ENCODE measurements around the gene DNAJB8. TPM values are rescaled to one million over a fixed set of nuclear protein-coding genes. Genes with fewer than 3 reads are reported as not detected.

The DNAJB8 gene
- not detected in 2 replicates for total RNA-seq

GRCh38 chr3:128466840-128467541 is at the start of gene DNAJB8:
Gene DNAJB8, minus strand, starts transcription at chr3:128466890. Its CDS starts 3,645 bp downstream, at chr3:128463245.

GRCh38 chr3:128492671-128493569 is 26.2 kb upstream of the DNAJB8 start, which contains the start of gene GATA2:
Gene GATA2, minus strand, starts transcription at chr3:128493201. Its CDS starts 6,170 bp downstream, at chr3:128487031.

Other genes with a start within 250 kb of the DNAJB8 start
- gene GATA2, start 26.3 kb upstream of the DNAJB8 start, total RNA-seq = 24.5 and 38.3 TPM in 2 replicates
- gene RPN1, start 183.9 kb upstream of the DNAJB8 start, total RNA-seq = 426 and 447 TPM in 2 replicates